Caco-2 (cell line): ENCODE results near the gene ADCY9. TPM values are rescaled to one million over a fixed set of nuclear protein-coding genes. Genes with fewer than 3 reads are reported as not detected.
"Not testable (repeated sequence)": the region's sequence is repeated elsewhere in the genome, so short reads cannot be mapped to it uniquely, and the experiment has no call there.

Experiments used
- BruUV-seq: library from RNA; stranded (reverse); fragments of 400-500 nt; replicated peaks from 2 replicates; lab custom pipeline; 2021; lab: Mats Ljungman, UMichigan
- CTCF ChIA-PET: fragments of 300-600 bp; sonication (Branson Sonifier 250); formaldehyde crosslinking; loops from one replicate; lab custom pipeline; 2022; ENCODE audit warnings: antibody characterized with exemption; lab: Charles Lee
- POLR2A ChIA-PET: fragments of 300-600 bp; sonication (Branson Sonifier 250); formaldehyde crosslinking; loops from one replicate; lab custom pipeline; 2022; ENCODE audit warnings: antibody characterized with exemption; lab: Charles Lee
- DNase-seq, 2 experiments: peaks; one replicate each; pipeline versions ENCODE4 v3.0.0 to v3.0.0-alpha.2; 2020 to 2022
- H3K27me3 ChIP-seq: replicated peaks from 2 replicates; pipeline ENCODE4 v1.6.0; 2011; ENCODE audit warnings: low read length; ENCODE audit not compliant: control insufficient read depth, insufficient read depth
- H3K36me3 ChIP-seq: 2 replicates; pipeline ENCODE4 v1.5.1; 2011; ENCODE audit warnings: low read length; ENCODE audit not compliant: control insufficient read depth, insufficient read depth
- H3K4me1 ChIP-seq: fragments of 250-450 bp; sonication (Bioruptor Pico); 2 replicates; pipeline ENCODE4 v1.5.1; 2020; ENCODE audit warnings: mild to moderate bottlenecking
- H3K4me3 ChIP-seq: 2 replicates; pipeline ENCODE4 v1.5.1; 2011; ENCODE audit warnings: low read depth, mild to moderate bottlenecking, control low read depth, low read length
- H3K9me3 ChIP-seq: fragments of 250-450 bp; sonication (Bioruptor Pico); 2 replicates; pipeline ENCODE4 v1.5.1; 2020; ENCODE audit warnings: mild to moderate bottlenecking, moderate library complexity
- H3K27ac Mint-ChIP-seq: one replicate; pipeline ENCODE4 v1.8.0; 2022; ENCODE audit warnings: mixed read lengths; ENCODE audit not compliant: unreplicated experiment
- H3K27me3 Mint-ChIP-seq: one replicate; pipeline ENCODE4 v1.8.0; 2022; ENCODE audit warnings: mixed read lengths; ENCODE audit not compliant: insufficient read depth, unreplicated experiment
- H3K36me3 Mint-ChIP-seq: one replicate; pipeline ENCODE4 v1.8.0; 2022; ENCODE audit warnings: mild to moderate bottlenecking, mixed read lengths; ENCODE audit not compliant: insufficient read depth, unreplicated experiment
- H3K4me1 Mint-ChIP-seq: one replicate; pipeline ENCODE4 v1.8.0; 2022; ENCODE audit warnings: low read depth, mixed read lengths; ENCODE audit not compliant: unreplicated experiment
- H3K4me3 Mint-ChIP-seq: one replicate; pipeline ENCODE4 v1.8.0; 2022; ENCODE audit warnings: mild to moderate bottlenecking, moderate library complexity, mixed read lengths; ENCODE audit not compliant: unreplicated experiment
- H3K9me3 Mint-ChIP-seq: one replicate; pipeline ENCODE4 v1.8.0; 2022; ENCODE audit warnings: mixed read lengths; ENCODE audit not compliant: unreplicated experiment
- intact Hi-C: fragments of 100-400 bp; cut with micrococcal nuclease; formaldehyde crosslinking; loops from one replicate; pipeline ENCODE4 v1.10.0; 2022; ENCODE audit not compliant: unreplicated experiment
- total RNA-seq: library from RNA; stranded (reverse); gene quantifications from 2 replicates; pipeline ENCODE4 v1.2.3, GENCODE V29; 2022
- TF ChIP-seq, protein P1 (sequence below), 2 experiments: fragments of 200-600 bp in 1 of 2; IDR thresholded peaks; 1 replicate in 1 of 2; 2 replicates in 1 of 2; pipeline versions ENCODE4 v1.5.1 to v1.8.0; 2011 to 2022; ENCODE audit warnings: antibody characterized with exemption in 1 of 2, control low read depth in 1 of 2, inconsistent platforms in 1 of 2, low read depth in 1 of 2, low read length in 1 of 2, mild to moderate bottlenecking in 1 of 2, moderate library complexity in 1 of 2; ENCODE audit not compliant: insufficient read depth in 1 of 2, severe bottlenecking in 1 of 2, unreplicated experiment in 1 of 2

Gene ADCY9
- total RNA-seq, 1 experiment from 2014 or later = 11.5 TPM

DNA sequence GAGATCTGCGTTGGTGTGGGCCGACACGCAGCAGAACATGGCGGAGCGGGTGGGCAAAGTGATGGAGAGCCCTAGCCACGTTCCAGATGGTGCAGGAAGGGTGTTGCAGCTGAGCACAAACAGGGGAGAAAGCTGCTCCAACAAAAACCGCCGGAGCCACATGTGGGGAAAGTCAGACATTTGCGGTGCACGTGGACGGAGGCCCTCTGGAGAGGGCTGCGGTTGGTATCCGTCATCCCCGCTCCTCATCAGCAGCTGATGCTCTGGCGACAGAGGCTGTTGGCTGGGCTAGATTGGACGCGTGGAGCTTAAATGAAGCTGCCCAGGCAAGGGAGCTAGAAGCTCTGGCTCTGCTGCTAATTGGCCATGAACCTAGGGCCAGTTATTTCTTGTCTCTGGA is 43.5 kb upstream of the ADCY9 start:
- Mint-ChIP-seq H3K27ac (no peak overlapping the region), H3K4me1 (no peaks in the 10 kb centered on the region), H3K4me3 (no peak overlapping the region), H3K9me3 (no peaks in the 10 kb centered on the region), H3K36me3 (no peaks in the 10 kb centered on the region), H3K27me3 (no peaks in the 10 kb centered on the region)
- Histone ChIP-seq H3K36me3 (no peaks in the 10 kb centered on the region), H3K27me3 (no peaks in the 10 kb centered on the region), H3K4me1 (peaks cover 8% of the 10 kb centered on the region; the same call in 1 of the 2 replicates), H3K9me3 (no peaks in the 10 kb centered on the region), H3K4me3 (no peak overlapping the region)
- DNase-seq = no peak
- POLR2A ChIA-PET = no interaction called here
- intact Hi-C loops = no loop called here
- no TSS peak for BruUV-seq
- TF ChIP-seq, protein P1, sequence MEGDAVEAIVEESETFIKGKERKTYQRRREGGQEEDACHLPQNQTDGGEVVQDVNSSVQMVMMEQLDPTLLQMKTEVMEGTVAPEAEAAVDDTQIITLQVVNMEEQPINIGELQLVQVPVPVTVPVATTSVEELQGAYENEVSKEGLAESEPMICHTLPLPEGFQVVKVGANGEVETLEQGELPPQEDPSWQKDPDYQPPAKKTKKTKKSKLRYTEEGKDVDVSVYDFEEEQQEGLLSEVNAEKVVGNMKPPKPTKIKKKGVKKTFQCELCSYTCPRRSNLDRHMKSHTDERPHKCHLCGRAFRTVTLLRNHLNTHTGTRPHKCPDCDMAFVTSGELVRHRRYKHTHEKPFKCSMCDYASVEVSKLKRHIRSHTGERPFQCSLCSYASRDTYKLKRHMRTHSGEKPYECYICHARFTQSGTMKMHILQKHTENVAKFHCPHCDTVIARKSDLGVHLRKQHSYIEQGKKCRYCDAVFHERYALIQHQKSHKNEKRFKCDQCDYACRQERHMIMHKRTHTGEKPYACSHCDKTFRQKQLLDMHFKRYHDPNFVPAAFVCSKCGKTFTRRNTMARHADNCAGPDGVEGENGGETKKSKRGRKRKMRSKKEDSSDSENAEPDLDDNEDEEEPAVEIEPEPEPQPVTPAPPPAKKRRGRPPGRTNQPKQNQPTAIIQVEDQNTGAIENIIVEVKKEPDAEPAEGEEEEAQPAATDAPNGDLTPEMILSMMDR (IDR thresholded peaks at IDR 0.05; ENCODE audit: insufficient read depth in 1 of 2, low read depth in 1 of 2, low read length in 1 of 2, severe bottlenecking in 1 of 2, unreplicated experiment in 1 of 2) = no peak
- CTCF ChIA-PET = no interaction called here

DNA sequence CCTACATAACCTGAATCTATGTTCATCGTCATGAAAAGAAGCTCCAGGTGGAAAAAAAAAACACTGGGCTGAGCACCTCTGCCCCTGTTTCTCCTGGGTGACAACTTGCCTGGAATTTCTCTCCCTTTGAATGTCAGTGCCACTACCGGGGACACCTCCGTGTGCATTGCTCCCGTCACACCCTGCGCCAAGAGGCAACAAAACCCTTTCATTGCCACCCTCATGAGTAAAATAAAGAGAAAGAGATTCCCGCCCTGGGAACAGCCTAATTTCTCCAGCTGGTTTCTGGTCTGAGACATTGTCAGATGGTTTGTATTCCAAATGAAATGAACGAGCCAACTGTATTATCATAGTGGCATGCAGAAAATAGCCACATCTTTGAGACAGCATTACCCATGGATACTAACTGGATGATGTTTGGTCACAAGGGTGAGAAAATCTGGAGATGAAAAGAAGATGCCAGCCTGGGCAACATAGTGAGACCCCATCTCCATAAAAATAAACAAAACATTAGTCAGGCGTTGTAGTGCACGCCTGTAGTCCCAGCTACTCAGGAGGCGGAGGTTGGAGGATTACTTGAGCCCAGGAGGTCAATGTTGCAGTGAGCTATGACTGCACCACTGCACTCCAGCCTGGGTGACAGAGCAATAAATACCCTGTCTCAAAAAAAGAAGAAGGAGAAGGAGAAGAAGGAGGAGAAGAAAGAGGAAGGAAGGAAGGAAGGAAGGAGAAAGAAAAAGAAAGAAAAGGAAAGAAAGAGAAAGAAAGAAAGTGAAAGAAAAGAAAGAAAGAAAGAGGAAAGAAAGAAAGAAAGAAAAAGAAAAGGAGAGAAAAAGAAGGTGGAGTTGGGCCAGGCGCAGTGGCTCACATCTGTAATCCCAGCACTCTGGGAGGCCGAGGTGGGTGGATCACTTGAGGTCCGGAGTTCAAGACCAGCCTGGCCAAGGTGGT is 42.2 kb upstream of the ADCY9 start:
- H3K9me3 ChIP-seq = no peaks in the 10 kb centered on the region
- H3K4me1 ChIP-seq = peaks cover 8% of the 10 kb centered on the region; the same call in 1 of the 2 replicates
- Mint-ChIP-seq H3K4me3 (no peak overlapping the region), H3K9me3 (no peaks in the 10 kb centered on the region), H3K36me3 (no peaks in the 10 kb centered on the region), H3K27me3 (no peaks in the 10 kb centered on the region), H3K4me1 (no peaks in the 10 kb centered on the region), H3K27ac (no peak overlapping the region)
- DNase-seq = no peak
- POLR2A ChIA-PET = no interaction called here
- TF ChIP-seq, protein P1 (IDR thresholded peaks at IDR 0.05; ENCODE audit: insufficient read depth in 1 of 2, low read depth in 1 of 2, low read length in 1 of 2, severe bottlenecking in 1 of 2, unreplicated experiment in 1 of 2) = no peak
- no TSS peak for BruUV-seq
- intact Hi-C loops = no loop called here
- no peaks in the 10 kb centered on the region for H3K36me3 ChIP-seq
- H3K27me3 ChIP-seq = no peaks in the 10 kb centered on the region
- H3K4me3 ChIP-seq = no peak overlapping the region
- CTCF ChIA-PET = interaction anchor here (0.6 kb wide), 1 partner anchor 470 kb away, joined by 5 read pairs; no protein-coding TSS in a partner anchor

DNA sequence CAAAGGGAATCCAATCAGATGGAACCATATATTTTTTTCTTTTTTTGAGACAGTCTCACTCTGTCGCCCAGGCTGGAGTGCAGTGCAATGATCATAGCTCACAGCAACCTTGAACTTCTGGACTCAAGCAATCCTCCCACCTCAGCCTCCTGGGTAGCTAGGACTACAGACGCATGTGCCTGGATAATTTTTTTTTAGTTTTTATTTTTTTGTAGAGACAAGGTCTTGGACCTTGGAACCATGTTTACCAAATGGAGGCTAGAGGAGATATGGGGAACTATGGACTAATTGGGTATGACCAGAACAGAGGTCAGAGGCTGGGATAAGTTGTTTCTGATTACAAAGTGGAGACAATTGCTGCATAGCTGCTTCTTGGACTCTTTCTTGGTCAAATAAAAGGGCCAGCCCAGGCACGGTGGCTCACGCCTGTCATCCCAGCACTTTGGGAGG is 41.2 kb upstream of the ADCY9 start:
- Histone ChIP-seq H3K4me3 (no peak overlapping the region), H3K9me3 (no peaks in the 10 kb centered on the region), H3K4me1 (peaks cover 8% of the 10 kb centered on the region; the same call in 1 of the 2 replicates), H3K27me3 (no peaks in the 10 kb centered on the region), H3K36me3 (no peaks in the 10 kb centered on the region)
- ChIA-PET CTCF (interaction anchor here (0.6 kb wide), 2 partner anchors 46 to 469 kb away, joined by 4 to 5 read pairs; no protein-coding TSS in a partner anchor), POLR2A (no interaction called here)
- no peak overlapping the region for H3K4me3 Mint-ChIP-seq
- no peaks in the 10 kb centered on the region for H3K36me3 Mint-ChIP-seq
- no peaks in the 10 kb centered on the region for H3K27me3 Mint-ChIP-seq
- BruUV-seq = no TSS peak
- intact Hi-C loops = no loop called here
- TF ChIP-seq, protein P1 (IDR thresholded peaks at IDR 0.05; ENCODE audit: insufficient read depth in 1 of 2, low read depth in 1 of 2, low read length in 1 of 2, severe bottlenecking in 1 of 2, unreplicated experiment in 1 of 2) = no peak
- no peaks in the 10 kb centered on the region for H3K9me3 Mint-ChIP-seq
- H3K4me1 Mint-ChIP-seq = no peaks in the 10 kb centered on the region
- no peak overlapping the region for H3K27ac Mint-ChIP-seq
- DNase-seq = no peak

DNA sequence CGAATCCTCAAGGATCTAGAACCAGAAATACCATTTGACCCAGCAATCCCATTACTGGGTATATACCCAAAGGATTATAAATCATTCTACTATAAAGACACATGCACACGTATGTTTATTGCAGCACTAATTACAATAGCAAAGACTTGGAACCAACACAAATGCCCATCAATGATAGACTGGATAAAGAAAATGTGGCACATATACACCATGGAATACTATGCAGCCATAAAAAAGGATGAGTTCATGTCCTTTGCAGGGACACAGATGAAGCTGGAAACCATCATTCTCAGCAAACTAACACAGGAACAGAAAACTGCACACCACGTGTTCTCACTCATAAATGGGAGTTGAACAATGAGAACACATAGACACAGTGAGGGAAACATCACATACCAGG is 40.3 kb upstream of the ADCY9 start:
- H3K27me3 ChIP-seq, H3K4me1 Mint-ChIP-seq, H3K9me3 ChIP-seq, BruUV-seq, H3K4me3 Mint-ChIP-seq, H3K4me1 ChIP-seq, H3K36me3 ChIP-seq, H3K4me3 ChIP-seq, POLR2A ChIA-PET, H3K27me3 Mint-ChIP-seq, H3K27ac Mint-ChIP-seq, CTCF ChIA-PET, DNase-seq, H3K36me3 Mint-ChIP-seq, intact Hi-C loops, H3K9me3 Mint-ChIP-seq: not testable (repeated sequence)
